ENCODE results near the gene GADD45A.
A peak's percentile ranks its signal among the peaks of the same experiment; 100 is the strongest.
"Not testable (repeated sequence)": the region's sequence is repeated elsewhere in the genome, so short reads cannot be mapped to it uniquely, and the experiment has no call there.

Gene GADD45A

DNA sequence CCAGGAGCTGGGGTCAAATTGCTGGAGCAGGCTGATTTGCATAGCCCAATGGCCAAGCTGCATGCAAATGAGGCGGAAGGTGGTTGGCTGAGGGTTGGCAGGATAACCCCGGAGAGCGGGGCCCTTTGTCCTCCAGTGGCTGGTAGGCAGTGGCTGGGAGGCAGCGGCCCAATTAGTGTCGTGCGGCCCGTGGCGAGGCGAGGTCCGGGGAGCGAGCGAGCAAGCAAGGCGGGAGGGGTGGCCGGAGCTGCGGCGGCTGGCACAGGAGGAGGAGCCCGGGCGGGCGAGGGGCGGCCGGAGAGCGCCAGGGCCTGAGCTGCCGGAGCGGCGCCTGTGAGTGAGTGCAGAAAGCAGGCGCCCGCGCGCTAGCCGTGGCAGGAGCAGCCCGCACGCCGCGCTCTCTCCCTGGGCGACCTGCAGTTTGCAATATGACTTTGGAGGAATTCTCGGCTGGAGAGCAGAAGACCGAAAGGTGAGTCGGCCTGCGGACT, at the start of gene GADD45A:
Gene GADD45A, plus strand, starts transcription at position 135 of the 491 bp plus-strand sequence. Its CDS starts 294 bp downstream, at position 429.
- peak; percentile 85 for DNase-seq (ENCODE audit: low read depth in 2 of 2)

- no peak for DNase-seq (ENCODE audit: low read depth in 2 of 2)
These were observed 48.9 kb upstream of the GADD45A start for GRCh38 chr1:67636146-67636545.

GRCh38 chr1:67639361-67639760, 45.6 kb upstream of the GADD45A start:
- no peak for DNase-seq (ENCODE audit: low read depth in 2 of 2)

- DNase-seq (ENCODE audit: low read depth in 2 of 2) = no peak
These were observed 42.4 kb upstream of the GADD45A start for GRCh38 chr1:67642629-67643028.

GRCh38 chr1:67644566-67644965, 40.4 kb upstream of the GADD45A start:
- no peak for DNase-seq (ENCODE audit: low read depth in 2 of 2)

- DNase-seq (ENCODE audit: low read depth in 2 of 2) = no peak
These were observed 39.4 kb upstream of the GADD45A start for GRCh38 chr1:67645495-67646144.

GRCh38 chr1:67646145-67647035, 38.6 kb upstream of the GADD45A start:
- DNase-seq (ENCODE audit: low read depth in 2 of 2) = no peak

- no peak for DNase-seq (ENCODE audit: low read depth in 2 of 2)
These were observed 37.8 kb upstream of the GADD45A start for GRCh38 chr1:67647036-67647798.

DNA sequence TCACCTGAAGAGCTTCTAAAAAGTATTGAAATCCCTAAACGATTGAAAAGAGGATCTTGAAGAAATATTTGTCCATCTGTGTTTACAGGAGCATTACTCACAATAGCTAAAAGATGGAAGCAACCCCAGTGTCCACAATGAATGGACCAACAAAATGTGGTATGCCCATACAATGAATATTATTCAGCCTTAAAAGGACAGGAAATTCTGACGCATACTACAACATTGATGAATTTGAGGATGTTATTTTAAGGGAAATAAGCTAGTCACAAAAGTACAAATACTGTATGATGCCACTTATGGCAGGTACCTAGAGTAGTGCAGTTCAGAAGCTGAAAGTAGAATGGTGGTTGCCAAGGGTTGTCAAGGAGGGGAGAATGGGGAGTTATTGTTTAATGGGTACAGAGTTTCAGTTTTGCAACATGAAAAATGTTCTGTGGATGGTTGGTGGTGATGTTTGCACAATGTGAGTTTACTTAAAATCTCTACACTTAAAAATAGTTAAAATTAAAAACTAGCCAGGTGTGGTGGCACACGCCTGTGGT, 37.1 kb upstream of the GADD45A start:
- no peak for DNase-seq (ENCODE audit: low read depth in 2 of 2)

GRCh38 chr1:67648582-67649326, 36.2 kb upstream of the GADD45A start:
- no peak for DNase-seq (ENCODE audit: low read depth in 2 of 2)

GRCh38 chr1:67650061-67650460, 34.9 kb upstream of the GADD45A start:
- DNase-seq (ENCODE audit: low read depth in 2 of 2) = no peak

DNA sequence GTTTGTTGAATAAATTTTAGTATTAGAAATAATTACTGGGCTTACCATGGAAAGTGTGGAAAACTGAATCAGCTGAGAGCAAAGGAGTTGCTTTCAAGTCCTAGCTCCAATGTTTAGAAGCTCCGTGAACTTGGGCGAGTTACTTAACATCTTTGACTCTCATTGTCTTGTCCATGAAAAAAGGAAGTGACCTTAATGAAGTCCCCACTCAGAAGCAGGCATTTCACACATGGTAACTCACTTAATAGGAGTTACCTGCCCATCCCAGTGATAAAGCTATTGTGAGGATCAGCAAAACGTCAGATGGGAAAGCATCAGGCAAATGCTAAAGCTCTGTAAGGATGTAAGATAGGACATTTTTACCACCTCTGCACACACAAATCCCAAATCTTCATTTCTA, 34.0 kb upstream of the GADD45A start:
- DNase-seq (ENCODE audit: low read depth in 2 of 2) = no peak

DNA sequence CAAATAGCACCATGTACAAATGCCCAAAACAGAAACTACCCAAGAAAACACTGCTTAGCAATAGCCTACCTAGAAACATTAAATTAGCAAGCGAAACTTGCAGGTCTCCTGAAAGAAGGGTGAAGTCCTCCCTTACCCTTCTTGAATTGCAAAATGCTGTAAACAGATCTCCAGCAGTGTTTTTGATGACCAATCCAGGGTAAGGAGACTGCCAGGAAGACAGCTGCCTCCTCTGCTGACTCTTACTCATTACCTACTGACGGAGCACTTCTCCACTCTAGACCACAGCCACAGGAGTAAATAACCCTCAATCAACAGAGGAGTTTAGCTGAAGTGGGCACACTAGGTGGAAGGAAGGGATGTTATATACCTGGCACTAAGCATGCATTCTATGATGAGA, 32.2 kb upstream of the GADD45A start:
- no peak for DNase-seq (ENCODE audit: low read depth in 2 of 2)

GRCh38 chr1:67653304-67653703, 31.7 kb upstream of the GADD45A start:
- DNase-seq (ENCODE audit: low read depth in 2 of 2) = no peak

GRCh38 chr1:67655581-67655980, 29.4 kb upstream of the GADD45A start:
- no peak for DNase-seq (ENCODE audit: low read depth in 2 of 2)

DNA sequence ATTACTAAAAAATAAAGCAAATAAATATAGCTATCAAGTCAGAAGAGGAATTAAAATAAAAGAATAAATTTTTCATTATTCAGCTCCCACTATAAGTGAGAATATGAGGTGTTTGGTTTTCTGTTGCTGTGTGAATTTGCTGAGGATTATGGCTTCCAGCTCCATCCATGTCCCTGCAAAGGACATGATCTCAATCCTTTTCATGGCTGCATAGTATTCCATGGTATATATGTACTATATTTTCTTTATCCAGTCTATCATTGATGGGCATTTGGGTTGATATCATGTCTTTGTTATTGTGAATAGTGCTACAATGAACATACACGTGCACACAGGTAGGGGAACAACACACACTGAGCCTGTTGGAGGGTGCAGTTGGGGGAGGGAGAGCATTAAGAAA, 27.8 kb upstream of the GADD45A start:
- DNase-seq (ENCODE audit: low read depth in 2 of 2) = not testable (repeated sequence)

GRCh38 chr1:67659229-67659628, 25.8 kb upstream of the GADD45A start:
- DNase-seq (ENCODE audit: low read depth in 2 of 2) = no peak

- no peak for DNase-seq (ENCODE audit: low read depth in 2 of 2)
These were observed 22.1 kb upstream of the GADD45A start for GRCh38 chr1:67662884-67663283.

DNA sequence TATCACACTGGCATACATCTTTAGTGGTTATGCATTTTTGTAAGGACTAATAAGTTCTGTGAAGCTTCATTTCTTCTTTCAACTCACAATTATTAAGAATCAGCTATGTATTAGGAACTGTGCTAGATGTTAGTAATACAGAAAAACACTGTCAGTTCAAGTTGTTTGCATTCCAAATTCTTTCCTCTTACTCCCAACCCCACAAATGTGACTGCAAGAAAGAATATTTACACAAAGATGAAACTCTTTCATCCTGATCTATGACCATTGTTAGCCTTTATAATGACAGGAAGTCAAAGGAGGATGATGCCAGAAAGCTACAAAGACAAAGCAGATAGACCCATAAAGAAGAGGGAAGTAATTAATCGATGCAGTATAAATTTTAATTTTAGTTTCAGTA, 21.0 kb upstream of the GADD45A start:
- DNase-seq (ENCODE audit: low read depth in 2 of 2) = no peak

- not testable (repeated sequence) for DNase-seq (ENCODE audit: low read depth in 2 of 2)
These were observed 19.7 kb upstream of the GADD45A start for GRCh38 chr1:67665307-67665706.

- no peak for DNase-seq (ENCODE audit: low read depth in 2 of 2)
These were observed 18.4 kb upstream of the GADD45A start for GRCh38 chr1:67666636-67667035.
